Stimulated activated CD4-positive, alpha-beta T cell treated with anti-CD3 and anti-CD28 coated beads, Interleukin-1b, Interleukin-23, amount 100 ng/mL, for 48 hours (primary cell): ENCODE data around the gene ZNF273.
"Not testable (repeated sequence)": the region's sequence is repeated elsewhere in the genome, so short reads cannot be mapped to it uniquely, and the experiment has no call there.

Source experiments
- DNase-seq: peaks from one replicate; pipeline ENCODE4 v3.0.0-alpha.2; 2020

Gene ZNF273

DNA sequence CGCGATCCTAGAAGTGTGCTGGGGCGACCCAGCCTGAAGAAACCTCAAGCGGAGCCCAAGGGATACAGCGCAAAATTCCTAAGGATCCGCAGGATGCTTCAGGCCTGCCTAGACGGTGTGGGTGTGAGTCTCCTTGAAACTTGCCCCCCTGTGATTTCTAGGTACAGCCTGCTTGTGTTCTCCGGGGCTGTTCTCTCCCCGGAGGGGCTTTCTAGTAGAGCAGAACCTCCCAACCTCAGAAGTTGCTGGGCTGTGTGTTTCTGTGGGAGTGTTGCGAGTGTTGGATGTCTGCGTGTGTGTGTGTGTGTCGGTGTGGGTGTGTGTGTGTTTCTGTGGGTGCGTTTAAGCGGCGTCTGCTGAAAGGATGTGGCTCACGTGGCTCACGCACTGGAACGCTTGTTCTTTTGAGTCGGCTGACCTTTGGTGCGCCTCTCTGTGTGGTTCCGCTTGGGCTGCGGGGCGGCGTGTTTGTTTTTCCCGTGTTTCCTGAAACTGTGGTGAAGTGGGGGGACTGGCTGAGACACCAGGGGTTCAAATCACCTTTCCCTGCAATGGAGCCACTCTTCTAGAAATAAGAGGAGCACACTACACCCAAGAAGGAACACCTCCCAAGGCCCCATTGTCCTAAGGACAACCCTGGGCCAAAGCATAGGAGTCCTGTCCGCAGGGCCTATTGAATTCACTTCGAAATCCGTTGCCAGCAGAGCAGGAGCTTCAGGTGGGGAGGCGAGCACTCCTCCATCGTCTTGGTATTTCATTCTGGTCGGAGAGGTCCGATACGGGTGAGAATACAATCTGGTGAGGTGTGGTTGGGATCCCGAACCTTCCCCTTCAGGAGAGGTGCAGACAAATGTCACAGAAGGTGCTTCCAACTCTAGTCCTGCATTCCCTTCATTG is 25.1 kb upstream of the ZNF273 start:
- no peak for DNase-seq

DNA sequence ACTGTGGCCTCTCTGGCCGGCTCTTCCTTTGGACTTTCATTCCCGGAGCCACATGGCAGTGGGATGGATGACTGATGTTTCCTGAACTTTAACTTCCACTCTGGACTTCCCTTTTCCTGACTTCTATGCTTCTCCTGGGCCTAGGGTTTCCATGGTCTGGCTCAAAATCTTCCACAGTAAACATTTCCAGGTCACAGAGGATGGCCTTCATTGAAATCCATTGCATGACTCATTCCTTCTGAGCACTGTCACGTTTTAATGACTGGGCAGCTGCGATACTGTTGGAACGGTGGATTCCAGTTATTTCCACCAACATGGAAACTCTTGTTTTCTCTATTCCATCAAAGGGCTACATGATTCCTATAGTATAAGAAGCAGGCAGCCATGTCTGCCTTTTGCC is 24.4 kb upstream of the ZNF273 start:
- DNase-seq = no peak

DNA sequence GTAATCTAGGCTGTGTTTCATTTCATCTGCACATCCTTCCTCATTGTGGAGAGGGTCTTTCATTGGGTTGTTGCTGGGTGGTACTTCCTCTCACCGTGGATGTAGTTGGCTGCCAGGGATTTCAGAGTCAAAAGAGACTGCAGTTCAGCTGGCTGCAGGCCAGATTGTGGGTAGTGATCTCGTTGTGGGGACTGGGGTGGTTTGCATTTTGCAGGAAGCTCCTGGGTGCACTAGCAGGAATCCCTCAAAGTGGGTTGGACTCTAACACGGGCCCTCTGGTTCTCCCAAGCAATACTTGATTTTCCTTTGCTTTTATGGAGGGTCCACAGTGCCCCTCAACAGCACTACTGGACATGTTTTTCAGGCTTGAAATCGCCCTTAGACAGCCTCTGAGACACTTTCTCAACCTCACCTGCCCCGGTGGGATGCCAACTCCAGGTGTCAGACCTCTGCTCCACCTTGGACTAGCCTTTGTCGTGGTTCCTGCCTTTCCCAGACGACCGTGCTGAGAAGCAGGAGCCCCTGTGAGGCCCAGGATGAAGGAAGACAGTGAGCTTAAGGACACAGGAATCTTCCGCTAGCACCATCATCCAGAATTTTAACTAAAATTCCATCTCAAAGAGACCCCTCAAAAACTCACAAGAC is 23.9 kb upstream of the ZNF273 start:
- DNase-seq = no peak

DNA sequence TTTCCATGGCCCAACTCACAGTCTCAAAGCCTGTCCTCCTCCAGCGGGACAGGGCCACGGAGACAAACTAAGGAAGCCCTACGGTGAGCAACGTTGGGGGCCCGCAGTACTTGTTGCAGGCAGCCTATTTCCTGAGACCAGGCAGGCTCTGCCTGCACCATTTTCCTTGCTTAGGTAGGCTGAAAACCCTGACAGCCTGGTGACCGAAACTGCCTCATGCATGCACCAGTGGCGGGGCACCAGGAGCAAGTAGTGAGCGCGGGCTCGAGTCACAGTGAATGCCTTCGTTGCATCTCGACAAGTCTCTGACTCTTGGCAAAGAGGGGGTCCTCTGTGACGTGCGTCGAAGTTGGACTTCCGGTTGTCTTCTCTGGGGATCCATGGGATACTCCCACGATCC is 23.3 kb upstream of the ZNF273 start:
- no peak for DNase-seq

DNA sequence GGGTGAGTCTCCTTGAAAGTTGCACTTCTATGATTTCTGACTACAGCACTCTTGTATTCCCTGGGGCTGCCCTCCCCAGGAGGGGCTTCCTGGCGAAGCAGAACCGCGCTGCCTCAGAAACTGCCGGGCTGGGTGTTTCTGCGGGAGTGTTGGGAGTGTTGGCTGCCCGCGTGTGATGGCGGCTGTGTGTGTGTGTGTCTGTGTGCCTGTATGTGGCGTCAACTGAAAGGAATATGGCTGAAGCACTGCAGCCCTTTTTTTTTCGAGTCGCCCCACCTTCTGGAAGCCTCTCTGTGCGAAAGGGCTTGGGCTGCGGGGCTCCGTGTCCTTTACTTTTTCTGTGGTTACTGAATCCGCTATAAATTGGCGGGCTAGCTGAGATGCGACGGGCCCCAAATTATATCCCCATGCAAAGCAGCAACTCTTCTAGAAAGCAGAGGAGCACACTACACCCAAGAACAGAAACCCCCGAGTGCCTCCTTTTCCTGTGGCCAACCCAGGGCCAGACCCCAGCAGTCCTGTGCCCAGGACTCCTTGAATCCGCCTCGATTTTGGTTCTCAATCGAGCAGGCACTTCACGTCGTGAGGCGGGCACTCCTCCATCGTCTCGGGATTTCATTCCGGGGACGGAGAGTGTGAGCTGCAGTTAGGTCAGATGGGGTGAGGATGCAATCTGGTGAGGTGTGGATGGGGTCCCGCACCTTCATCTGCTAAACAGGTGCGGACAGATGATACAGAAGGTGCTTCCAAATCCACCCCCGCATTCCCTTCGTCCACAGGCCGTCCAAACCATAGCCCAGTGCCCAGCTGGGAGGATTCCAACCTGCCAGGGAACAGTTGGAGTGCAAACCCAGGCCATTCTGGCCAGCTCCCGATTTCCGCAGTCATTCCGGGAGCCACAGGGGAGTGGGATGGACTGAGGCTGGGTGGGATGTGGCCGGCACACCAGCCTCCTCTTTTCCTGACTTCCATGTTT is 22.5 kb upstream of the ZNF273 start:
- no peak for DNase-seq

DNA sequence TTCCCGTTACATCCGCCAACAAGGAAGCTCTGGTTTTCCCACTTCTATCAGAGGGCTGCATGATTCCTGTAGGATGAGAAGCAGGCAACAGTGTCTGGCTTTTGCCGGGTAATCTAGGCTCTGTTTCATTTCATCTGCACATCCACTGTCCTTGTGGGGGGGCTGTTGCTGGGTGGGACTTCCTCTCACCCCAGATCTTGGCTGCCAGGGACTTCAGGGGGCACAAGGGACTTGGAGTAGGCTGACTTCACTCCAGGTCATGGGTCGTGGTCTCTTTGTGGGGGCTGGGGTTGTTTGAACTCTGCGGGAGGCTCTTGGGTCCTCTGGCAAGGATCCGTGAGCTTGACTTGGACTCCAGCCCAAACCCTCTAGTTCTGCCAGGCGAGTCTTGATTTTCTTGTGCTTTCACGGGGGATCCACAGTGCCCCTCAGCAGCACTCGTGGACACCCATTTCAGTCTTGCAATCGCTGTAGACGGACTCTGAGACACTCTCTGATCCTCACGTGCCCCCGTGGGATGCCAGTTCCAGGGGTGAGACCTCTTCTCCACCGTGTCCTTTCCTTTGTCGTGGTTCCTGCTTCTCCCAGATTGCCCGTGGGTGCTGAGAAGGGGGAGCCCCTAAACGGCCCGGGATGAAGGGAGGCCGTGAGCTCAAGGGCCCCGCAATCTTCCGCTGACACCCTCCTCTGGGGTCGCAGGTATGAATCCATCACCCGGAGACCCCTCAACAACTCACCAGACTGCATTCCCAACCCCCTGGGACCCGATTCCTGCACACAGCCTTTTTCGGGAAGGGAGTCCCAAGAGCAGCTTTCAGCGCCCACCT is 21.4 kb upstream of the ZNF273 start:
- no peak for DNase-seq

DNA sequence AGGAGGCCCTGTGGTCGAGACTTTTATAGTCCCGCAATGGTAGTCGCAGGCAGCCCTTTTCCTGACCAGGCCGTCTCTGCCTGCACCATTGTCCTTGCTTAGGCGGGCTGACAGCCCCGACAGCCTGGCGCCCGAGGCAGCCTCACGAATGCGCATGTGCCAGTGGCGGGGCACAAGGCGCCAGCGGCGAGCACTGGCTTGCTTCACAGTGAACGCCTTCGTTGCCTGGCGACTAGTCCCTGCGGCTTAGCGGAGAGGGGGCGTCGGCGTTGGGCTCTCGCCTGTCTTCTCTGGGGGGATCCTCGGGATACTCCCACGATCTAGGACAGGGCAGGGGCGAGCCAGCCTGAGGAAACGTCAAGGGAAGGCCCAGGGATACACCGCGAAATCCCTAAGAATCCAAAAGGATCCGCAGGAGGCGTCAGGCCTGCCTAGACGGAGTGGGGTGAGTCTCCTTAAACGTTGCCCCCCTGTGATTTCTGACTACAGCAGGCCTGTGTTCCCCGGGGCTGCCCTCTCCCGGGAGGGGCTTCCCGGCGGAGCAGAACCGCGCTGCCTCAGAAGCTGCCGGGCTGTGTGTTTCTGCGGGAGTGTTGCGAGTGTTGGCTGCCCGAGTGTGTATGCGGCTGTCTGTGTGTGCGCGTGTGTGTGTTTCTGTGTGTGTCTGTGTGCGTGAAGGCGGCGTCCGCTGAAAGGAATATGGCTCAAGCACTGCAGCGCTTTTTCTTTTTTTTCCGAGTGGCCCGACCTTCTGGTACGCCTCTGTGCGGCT is 20.5 kb upstream of the ZNF273 start:
- DNase-seq = peak; percentile 31

DNA sequence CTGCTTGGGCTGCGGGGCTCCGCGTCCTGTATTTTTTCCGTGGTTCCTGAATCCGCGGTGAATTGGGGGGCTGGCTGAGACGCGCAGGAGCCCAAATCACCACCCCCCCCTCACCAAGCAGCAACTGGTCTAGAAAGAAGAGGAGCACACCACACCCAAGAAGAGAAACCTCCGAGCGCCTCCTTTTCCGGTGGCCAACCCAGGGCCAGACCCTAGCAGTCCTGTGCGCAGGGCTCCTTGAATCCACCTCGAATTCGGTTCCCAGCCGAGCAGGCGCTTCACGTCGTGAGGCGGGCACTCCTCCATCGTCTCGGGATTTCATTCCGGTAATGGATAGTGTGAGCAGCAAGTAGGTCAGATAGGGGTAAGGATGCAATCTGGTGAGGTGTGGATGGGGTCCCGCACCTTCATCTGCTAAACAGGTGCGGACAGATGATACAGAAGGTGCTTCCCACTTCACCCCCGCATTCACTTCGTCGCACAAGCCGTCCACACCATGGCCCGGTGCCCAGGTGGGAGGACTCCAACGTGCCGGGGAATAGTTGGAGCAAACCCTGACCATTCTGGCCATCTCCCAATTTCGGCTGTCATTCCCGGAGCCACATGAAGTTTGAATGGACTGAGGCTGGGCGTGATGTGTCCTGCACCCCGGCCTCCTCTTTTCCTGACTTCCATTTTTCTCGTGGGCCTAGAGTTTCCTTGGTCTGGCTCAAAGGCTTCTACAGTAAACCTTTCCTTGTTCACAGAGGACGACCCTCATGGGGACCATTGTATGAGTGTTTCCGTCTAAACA is 19.8 kb upstream of the ZNF273 start:
- no peak for DNase-seq

DNA sequence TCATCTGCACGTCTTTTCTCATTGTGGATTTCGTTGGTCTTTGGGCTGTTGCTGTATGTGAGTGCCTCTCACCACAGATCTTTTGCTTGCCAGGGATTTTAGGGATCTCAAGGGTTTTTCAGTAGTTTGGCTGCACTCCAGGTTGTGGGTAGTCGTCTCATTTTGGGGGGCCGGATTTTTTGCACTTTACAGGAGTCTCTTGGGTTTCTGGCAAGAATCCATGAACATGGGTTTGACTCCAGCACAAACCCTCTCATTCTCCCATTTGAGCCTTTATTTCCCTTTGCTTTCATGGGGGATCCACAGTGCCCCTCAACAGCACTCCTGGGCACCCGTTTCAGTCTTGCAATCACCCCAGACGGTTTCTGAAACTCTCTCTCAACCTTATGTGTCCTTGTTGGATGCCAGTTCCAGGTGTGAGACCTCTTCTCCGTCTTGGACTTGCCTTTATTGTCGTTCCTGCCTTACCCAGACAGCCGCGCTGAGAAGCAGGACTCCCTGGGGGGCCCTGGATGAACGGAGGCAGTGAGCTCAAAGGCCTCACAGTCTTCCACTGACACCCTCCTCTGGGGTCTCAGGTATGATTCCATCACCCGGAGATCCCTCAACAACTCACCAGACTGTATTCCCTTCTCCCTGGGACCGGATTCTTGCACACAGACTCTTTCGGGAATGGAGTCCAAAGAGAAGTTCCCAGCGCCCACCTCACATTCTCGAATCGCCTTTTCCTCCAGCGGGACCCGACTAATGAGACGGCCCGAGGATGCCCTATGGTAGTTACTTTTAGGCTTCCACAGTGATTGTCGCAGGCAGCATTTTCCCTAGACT is 18.8 kb upstream of the ZNF273 start:
- DNase-seq = no peak

DNA sequence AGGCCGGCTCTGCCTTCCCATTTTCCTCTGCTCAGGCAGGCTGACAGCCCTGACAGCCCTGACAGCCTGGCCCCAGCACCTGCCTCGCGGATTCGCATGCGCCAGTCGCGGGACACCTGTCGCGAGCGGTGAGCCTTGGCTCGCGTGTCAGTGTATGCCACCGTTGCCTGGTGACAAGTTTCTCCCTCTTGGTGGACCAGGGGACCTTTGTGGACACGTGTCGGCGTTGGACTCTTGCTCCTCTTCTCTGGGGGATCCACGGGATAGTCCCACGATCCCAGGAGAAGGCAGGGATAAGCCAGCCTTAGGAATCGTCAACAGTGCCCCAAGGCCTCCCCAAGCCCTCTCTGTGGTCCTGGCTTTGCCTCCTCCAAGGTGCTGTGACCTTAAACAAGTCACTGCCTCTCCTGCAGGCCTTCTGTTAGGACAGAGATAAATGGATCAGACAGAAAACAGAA is 18.1 kb upstream of the ZNF273 start:
- DNase-seq = no peak

DNA sequence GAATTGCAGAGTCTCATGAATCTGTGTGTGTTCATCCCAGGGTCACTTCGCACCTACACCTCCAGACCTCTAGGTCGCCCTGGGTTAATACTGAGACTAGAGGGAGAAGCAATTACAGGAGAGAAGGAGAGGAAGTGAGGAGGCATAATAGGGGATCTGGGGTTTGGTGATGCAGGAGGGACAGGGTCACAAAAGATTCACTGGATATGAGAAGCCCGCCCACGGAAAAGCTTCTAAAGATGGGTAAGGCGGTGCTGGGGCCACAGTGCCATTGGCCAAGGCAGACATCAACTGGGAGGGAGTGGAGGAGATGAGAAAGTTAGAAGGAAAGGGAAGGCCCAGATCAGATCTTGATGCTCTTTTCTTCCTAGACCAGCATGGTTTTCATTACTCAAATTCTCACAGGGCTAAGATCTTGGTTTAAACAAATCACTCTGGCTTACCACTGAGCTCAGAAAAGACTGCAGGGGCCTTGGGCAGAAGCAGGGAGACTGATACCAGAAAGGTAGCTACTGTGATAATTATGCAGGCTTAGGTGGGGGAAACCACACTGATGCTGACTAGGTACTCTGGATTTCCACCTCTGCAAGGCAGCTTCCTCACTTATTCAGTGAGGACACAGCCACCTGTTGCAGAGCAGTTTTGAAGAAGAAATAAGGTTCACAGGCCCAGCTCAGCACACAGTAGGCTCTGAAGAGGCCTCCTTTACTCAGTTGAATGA is 17.4 kb upstream of the ZNF273 start:
- DNase-seq = no peak

DNA sequence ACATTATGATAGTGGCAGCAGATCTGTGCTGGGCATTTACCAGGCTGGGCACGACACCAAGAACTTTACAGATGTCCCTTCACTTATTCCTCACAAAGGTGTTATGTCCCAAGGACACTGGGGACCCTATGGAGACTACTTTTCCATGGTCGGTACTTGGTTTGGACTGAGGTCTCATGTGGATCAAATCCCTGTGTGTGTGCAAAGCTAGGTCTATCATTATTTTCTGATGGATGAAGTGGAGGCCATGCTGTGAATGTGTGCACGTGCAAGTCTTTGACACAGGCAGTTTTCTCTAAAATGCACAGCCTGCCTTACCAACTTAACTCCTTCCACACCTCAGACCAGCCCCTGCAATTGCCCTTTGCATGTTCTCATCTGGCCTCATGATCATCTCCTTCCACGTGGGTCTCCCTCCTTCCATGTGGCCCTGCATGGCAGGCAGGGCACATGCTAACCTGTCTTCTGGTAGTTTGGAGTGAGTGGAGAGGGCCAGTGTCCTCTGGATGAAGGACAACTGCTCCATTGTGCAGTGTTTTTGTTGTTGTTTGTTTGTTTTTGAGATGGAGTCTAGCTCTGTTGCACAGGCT is 16.0 kb upstream of the ZNF273 start:
- DNase-seq = no peak

DNA sequence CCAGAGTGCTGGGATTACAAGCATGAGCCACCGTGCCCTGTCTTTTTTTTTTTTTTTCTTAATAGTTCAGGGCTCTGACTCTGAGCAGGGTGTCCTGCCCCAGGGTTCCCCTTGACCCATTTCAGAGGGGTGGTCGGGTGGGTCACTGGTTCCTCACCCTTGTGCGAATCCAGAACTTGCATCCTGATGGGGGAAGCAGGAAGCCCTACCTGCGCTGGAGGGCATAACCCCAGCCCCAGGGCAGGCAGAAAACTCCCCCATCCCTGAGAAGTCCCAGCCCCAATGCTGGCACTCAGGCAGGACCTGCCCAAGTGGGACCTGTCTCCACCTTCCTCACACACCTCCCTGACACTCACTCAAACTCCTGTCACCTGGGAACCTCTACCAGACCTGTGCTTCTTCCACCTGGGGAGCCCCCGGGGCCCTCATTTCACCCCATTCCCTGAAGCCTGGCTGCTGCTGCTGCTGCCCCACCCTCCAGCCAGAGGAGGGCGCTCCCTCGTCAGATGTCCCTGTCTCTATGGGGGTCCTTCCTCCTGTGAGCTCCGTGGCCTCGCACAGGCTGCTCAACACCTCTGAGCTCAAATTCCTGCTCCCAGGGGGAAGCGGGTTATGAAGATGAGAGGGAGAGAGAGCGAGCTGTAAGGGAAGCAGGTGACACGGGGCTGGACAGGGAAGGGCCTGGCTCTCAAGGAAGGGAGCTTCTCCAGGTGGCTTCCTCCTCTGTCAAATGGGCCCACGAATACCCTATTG is 15.1 kb upstream of the ZNF273 start:
- DNase-seq = peak; percentile 42

DNA sequence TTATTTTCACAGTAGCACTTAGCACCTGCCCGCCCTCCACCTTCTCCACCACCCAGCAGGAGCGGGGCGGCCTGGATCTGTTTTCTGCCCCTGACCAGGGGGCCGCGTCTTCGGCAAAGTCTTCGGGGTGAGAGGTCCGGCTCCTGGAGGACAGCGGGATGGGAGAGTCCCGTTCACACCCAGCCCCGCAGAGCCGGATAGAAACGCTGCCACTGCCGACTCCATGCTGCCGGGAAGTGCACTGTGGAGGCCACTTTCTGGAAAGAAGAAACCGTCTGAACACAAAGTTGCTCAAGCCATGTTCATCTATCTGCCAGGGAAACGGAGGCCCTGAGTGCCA is 14.5 kb upstream of the ZNF273 start:
- DNase-seq = no peak

DNA sequence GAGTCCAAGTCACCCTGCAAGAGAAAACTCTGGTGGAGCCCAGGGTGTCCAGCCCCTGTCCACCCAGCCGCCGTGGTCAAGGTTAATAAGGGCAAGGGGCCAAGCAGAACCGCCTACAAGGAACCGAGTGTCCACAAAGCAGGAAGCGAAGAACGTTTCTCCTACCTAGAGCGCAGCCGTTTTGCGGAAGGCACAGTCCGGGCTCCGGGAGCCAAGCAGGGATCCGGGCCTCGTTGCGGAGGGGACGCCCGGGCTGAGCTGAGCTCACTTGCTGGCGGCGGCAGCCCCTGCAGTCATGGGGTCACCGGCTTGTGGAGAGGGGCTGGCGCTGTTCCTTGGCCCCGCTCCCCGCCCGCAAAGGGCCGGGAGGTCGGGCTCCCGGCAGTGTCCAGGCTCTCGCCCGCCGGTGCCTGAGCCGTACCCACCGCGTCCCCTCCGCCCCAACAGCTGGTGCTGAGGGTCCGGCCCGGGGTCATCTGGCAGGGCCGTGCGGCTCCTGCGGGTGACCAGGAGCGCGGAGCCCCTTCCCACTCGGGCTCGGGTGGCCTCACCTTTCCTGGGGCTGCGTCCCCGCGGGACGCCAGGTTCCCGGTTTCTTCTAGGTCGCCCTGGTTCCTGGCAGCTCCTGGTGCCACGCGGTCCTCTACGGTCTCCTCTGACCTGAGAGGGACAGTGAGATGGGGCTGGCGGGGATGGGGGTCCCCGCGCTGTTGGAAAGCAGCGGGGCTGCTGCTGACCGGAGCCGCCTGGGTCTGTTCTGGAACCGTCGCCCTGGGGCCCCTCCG is 14.0 kb upstream of the ZNF273 start:
- no peak for DNase-seq

DNA sequence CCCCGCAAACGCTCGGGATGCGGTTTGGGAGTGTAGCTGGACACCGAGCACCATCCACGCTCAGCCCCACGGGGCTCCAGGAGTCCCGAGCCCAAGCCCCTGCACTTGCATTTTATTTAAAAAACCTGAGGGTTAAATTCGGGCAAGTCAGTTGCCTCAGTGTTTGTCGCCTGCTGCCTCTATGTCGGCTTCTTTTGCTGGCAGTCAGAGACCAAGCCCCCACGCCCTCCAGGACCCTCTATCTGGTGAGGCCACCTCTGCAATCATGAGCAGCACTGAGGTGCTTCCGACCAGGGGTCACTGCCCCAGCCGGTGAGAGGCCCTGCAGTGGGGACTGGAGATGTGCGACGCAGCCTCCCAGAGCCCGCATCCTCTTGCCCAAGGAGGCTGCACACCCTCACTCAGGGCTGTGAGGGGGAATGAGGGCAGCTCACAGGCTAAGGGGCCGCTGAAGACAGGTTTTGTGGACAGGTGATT is 13.3 kb upstream of the ZNF273 start:
- DNase-seq = no peak

DNA sequence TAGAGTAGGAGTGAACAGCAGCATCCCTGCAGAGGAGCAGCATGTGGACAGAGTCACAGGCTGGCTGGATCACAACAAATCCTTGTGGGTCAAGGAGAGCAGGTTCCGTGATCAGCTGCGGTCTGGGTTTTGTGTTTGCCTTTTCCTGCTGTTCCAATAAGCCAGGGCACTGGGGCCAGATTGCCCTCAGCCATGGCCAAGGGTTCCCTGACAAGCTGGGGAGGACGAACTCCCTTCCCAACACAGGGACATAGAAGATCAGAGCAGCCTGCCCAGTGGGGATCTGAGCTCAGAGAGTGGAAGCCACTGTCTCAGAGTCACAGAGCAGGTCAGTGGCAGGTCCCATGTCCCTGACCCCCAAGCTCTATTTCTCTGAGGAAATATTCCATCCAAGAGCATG is 12.8 kb upstream of the ZNF273 start:
- not testable (repeated sequence) for DNase-seq
